Natural killer cell treated with Interleukin-12 subunit alpha and Interleukin-12 subunit beta and Interleukin-15 and Interleukin-18, amount 100 ng/mL, for 72 hours (primary cell): ENCODE results near the gene CDH13. TPM values are rescaled to one million over a fixed set of nuclear protein-coding genes. Genes with fewer than 3 reads are reported as not detected.
A peak's percentile ranks its signal among the peaks of the same experiment; 100 is the strongest.

Source experiments
- ATAC-seq, 2 donors: fragments of 150-1000 bp; cut with Tn5 transposase in 1 of 2; sonication (Bioruptor Pico), chemical (Tn5 transposase) in 1 of 2; 2 replicates each; pipeline ENCODE4 v1.10.0; 2021
- DNase-seq: peaks from one replicate; pipeline ENCODE4 v3.0.0; 2022; ENCODE audit warnings: low spot score
- H3K27ac Mint-ChIP-seq, 2 donors: 1 replicate in 1 of 2; 2 replicates in 1 of 2; pipeline ENCODE4 v1.8.0; 2022; ENCODE audit warnings: mixed read lengths in 2 of 2, mild to moderate bottlenecking in 1 of 2, moderate library complexity in 1 of 2
- H3K27me3 Mint-ChIP-seq, 2 donors: 1 replicate in 1 of 2; 2 replicates in 1 of 2; pipeline ENCODE4 v1.8.0; 2022; ENCODE audit warnings: mixed read lengths in 2 of 2
- H3K36me3 Mint-ChIP-seq: one replicate; pipeline ENCODE4 v1.8.0; 2022; ENCODE audit warnings: mixed read lengths
- H3K4me1 Mint-ChIP-seq, 2 donors: 1 replicate in 1 of 2; 2 replicates in 1 of 2; pipeline ENCODE4 v1.8.0; 2022; ENCODE audit warnings: low read depth in 2 of 2, mixed read lengths in 2 of 2, mild to moderate bottlenecking in 1 of 2
- H3K4me3 Mint-ChIP-seq: one replicate; pipeline ENCODE4 v1.8.0; 2022; ENCODE audit warnings: mixed read lengths
- H3K9me3 Mint-ChIP-seq: 2 replicates; pipeline ENCODE4 v1.8.0; 2022; ENCODE audit warnings: mixed read lengths
- total RNA-seq, 2 donors: library from RNA; stranded (reverse); gene quantifications; one replicate each; pipeline ENCODE4 v1.2.3, GENCODE V29; 2022

The CDH13 gene
- total RNA-seq, 2 donors from 2014 or later, result not detected

DNA sequence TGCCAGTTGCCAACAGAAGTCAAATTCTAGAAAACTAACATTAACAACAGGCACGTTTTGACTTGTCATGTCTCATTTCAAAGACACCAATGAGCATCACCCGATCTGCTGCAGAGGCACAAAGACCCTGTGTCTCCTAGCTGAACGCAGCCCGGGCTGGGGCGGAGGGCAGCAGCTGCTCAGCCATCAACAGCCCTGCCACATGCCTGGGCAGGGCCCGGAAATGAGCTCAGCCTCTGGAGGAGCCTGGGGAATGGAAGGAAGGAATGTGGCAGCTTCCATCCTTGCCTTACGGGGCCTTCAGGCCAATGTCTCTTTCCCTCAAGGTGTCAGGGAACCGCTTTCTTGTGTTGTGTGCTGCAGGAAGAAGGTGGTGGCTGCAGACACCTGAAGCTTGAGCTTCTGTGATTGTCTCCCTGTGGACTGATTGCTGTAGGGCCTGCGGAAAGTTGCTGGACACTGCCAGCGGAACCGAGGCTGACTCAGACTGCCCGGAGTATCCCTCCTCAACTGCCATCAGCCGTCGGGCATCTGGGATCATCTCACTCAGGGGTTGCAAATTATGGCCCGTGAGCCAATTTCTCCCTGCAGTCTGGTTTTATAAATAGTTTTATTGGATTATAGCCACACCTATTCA lies 7.3 kb downstream of the CDH13 start:
- H3K4me3 Mint-ChIP-seq, result no peak overlapping the region
- H3K9me3 Mint-ChIP-seq, result no peaks in the 10 kb centered on the region
- peaks cover 8 to 15% of the 10 kb centered on the region in 2 donors for H3K4me1 Mint-ChIP-seq
- H3K36me3 Mint-ChIP-seq, result no peaks in the 10 kb centered on the region
- DNase-seq, result no peak
- H3K27ac Mint-ChIP-seq, result no peak overlapping the region
- peaks cover 19 to 29% of the 10 kb centered on the region in 2 donors for H3K27me3 Mint-ChIP-seq
- ATAC-seq, result no peak

GRCh38 chr16:82634955-82635610 lies 8.3 kb downstream of the CDH13 start:
- Mint-ChIP-seq H3K4me1 (peaks cover 12 to 20% of the 10 kb centered on the region in 2 donors), H3K4me3 (no peak overlapping the region), H3K9me3 (no peaks in the 10 kb centered on the region), H3K27ac (no peak overlapping the region), H3K36me3 (no peaks in the 10 kb centered on the region), H3K27me3 (peaks cover 14 to 19% of the 10 kb centered on the region in 2 donors)
- DNase-seq (no peak), ATAC-seq (peak in 1 of 2 donors; percentile 30)

DNA sequence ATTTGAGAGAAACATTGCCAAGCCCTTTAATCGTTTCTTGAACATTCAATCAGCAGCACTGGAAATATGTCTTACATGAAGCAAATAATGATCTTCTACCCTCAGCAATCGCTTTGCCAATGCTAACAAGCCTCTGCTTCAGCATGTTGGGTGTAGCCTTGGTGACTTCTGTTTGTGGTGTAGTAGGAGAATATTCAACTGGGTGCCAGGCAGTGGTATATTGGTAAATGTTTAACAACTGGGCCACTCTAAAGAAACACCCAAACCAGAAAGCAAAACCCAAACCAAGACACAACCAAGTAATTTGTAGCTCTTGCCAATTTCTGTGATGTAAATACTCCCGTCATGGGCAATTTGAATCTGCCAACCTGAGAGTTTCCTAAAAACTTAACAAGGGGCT lies 9.7 kb downstream of the CDH13 start:
- H3K9me3 Mint-ChIP-seq, result no peaks in the 10 kb centered on the region
- H3K27ac Mint-ChIP-seq, result no peak overlapping the region
- H3K4me3 Mint-ChIP-seq, result no peak overlapping the region
- no peak for ATAC-seq
- DNase-seq, result no peak
- peaks cover 14 to 26% of the 10 kb centered on the region in 2 donors for H3K4me1 Mint-ChIP-seq
- no peaks in the 10 kb centered on the region for H3K36me3 Mint-ChIP-seq
- H3K27me3 Mint-ChIP-seq, result peaks cover 6 to 8% of the 10 kb centered on the region in 2 donors

DNA sequence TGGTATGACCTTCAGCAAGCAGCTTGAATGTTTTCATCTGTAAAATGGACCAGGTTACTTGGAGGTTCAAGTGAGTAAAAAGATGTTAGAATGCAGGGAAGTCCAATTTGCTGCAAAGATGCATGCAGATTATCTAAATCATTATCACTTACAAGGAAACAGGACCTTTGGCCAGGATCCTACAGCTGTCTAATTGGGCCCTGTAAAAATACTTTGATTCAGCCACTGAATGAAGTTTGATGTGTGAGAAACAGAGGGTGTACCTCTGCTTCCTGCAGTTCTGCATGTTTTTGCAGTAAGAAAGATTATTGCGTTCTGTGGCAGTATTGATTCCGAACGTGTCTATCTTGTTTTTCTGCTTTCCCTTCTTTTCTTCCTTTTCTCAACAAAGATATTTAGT lies 10.2 kb downstream of the CDH13 start:
- no peak for ATAC-seq
- no peak for DNase-seq
- Mint-ChIP-seq H3K4me3 (no peak overlapping the region), H3K9me3 (no peaks in the 10 kb centered on the region), H3K27me3 (peaks cover 5 to 10% of the 10 kb centered on the region in 2 donors), H3K4me1 (peaks cover 17 to 30% of the 10 kb centered on the region in 2 donors), H3K36me3 (no peaks in the 10 kb centered on the region), H3K27ac (no peak overlapping the region)

DNA sequence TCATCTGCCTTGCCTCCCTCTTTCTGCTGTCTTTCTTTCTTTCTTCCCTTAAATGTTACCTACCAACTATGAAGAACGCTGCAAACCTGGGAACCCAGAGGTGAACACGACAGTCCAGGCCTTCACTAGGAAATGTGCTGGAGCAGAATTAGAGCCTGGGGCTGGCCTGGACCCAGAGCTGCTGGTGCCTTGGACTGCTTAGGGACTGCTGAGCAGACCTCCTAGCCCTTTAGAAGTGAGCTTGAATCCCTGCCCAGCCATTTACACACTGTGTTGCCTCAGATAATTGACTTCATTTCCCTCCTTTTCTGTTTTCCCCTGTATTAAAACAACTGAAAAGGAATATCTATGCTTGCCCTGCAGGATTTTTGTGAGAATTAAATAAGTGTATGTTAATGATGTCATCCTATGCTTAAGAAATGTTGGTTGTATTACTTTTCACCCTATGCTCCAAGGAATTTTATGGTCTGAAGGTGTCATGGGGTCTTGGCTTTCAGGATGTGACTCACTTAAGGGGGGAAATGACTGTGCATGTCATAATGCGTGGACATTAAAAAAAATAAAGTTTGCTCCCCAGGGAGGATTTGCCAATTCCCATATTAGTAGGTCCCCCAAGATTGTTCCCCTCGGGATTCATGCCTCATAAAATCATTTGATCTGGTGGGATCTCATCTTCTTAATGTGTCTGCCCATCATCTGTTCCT lies 11.5 kb downstream of the CDH13 start:
- ATAC-seq (no peak), DNase-seq (no peak)
- Mint-ChIP-seq H3K27ac (no peak overlapping the region), H3K4me3 (no peak overlapping the region), H3K4me1 (peaks cover 19 to 30% of the 10 kb centered on the region in 2 donors), H3K36me3 (no peaks in the 10 kb centered on the region), H3K27me3 (peaks cover 0 to 8% of the 10 kb centered on the region in 2 donors), H3K9me3 (no peaks in the 10 kb centered on the region)

- Mint-ChIP-seq H3K27ac (no peak overlapping the region), H3K27me3 (peaks cover 0 to 8% of the 10 kb centered on the region in 2 donors)
Measured at GRCh38 chr16:82639263-82639662, 12.5 kb downstream of the CDH13 start.

GRCh38 chr16:82639666-82640336 lies 13.0 kb downstream of the CDH13 start:
- ATAC-seq (peak; percentile 56 to 66), DNase-seq (no peak)
- Mint-ChIP-seq H3K36me3 (no peaks in the 10 kb centered on the region), H3K4me1 (peaks cover 18 to 27% of the 10 kb centered on the region in 2 donors), H3K27ac (no peak overlapping the region), H3K4me3 (no peak overlapping the region), H3K9me3 (no peaks in the 10 kb centered on the region), H3K27me3 (peaks cover 0 to 7% of the 10 kb centered on the region in 2 donors)

More at GRCh38 chr16:82639263-82639662, 12.5 kb downstream of the CDH13 start:
- DNase-seq, result no peak
- Mint-ChIP-seq H3K36me3 (no peaks in the 10 kb centered on the region), H3K9me3 (no peaks in the 10 kb centered on the region), H3K4me1 (peaks cover 19 to 30% of the 10 kb centered on the region in 2 donors), H3K4me3 (no peak overlapping the region)
- no peak for ATAC-seq

DNA sequence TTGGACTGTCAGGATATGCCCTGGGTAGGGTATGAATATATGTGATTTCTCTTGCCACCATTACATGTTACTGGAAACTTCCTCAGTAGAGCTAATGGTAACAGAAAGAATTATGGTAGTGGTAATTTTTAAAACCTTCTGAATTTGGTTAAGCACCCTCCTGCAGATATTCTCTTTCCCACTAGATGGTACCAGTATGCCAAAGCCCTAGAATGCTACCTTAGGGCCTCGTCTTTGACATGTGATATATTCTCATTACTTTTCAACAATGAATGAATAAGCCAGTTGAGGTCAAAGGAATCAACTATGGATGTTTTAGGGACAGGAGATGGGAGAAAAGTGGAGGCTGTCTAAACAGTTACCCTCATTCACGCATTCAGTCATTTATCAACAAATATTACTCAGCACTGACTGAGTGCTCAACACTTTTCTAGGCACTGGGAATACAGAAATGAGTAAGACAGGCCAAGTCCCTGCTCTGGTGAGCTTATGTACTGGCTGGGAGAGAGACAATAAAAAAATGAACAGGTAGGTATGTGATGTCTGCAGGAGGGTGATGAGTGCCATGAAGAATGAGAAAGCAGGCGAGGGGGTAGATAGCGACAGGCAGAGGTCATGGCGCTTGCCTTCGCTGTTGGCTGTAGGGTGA lies 14.7 kb downstream of the CDH13 start:
- DNase-seq, result no peak
- Mint-ChIP-seq H3K4me3 (peak overlapping the region; percentile 11), H3K27ac (peak overlapping the region; percentile 26 to 46)

GRCh38 chr16:82643136-82643535 lies 16.4 kb downstream of the CDH13 start:
- Mint-ChIP-seq H3K4me3 (no peak overlapping the region), H3K9me3 (no peaks in the 10 kb centered on the region), H3K4me1 (peaks cover 11 to 18% of the 10 kb centered on the region in 2 donors), H3K27ac (no peak overlapping the region), H3K27me3 (peaks cover 0 to 13% of the 10 kb centered on the region in 2 donors), H3K36me3 (no peaks in the 10 kb centered on the region)
- no peak for ATAC-seq
- no peak for DNase-seq

More for the DNA sequence above, 14.7 kb downstream of the CDH13 start:
- no peaks in the 10 kb centered on the region for H3K36me3 Mint-ChIP-seq
- ATAC-seq, result peak; percentile 43 to 77
- H3K27me3 Mint-ChIP-seq, result peaks cover 0 to 9% of the 10 kb centered on the region in 2 donors
- H3K9me3 Mint-ChIP-seq, result no peaks in the 10 kb centered on the region
- peaks cover 11 to 20% of the 10 kb centered on the region in 2 donors for H3K4me1 Mint-ChIP-seq

DNA sequence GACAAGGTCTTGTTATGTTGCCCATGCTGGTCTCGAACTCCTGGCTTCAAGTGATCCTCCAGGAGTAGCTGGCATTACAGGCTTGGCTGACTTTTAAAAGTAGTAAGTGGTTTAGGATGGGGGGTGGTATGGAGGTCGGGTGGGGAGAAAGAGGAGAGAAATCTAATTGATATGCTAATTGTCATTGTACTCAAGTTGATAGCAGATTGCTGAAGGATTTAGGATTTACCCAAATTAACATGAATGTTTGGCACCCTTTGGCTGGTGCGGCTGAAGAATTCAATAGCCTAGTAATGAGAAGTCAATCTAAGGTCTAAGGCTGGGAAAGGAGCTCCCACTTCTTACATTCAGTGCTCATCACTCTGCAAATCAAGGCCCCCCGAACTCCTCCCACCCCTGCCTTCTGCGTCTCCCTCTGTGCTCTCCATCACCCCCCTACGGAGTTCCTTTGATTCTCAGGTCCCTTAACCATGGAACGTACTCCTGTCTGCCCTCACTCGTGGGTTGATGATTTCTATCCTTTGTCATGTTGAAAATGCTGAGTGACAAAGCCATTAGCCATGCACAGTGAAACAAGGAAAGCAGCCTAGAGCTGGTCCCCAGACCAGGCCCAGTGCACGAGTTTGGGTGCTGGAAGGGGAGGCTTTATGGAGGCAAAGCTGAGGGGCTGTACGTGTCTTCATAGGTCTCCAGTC lies 17.3 kb downstream of the CDH13 start:
- ATAC-seq (no peak), DNase-seq (no peak)
- H3K27ac Mint-ChIP-seq, result no peak overlapping the region
- H3K4me1 Mint-ChIP-seq, result peaks cover 11 to 21% of the 10 kb centered on the region in 2 donors
- H3K27me3 Mint-ChIP-seq, result peaks cover 7 to 14% of the 10 kb centered on the region in 2 donors
- H3K36me3 Mint-ChIP-seq, result no peaks in the 10 kb centered on the region
- peaks cover 1% of the 10 kb centered on the region for H3K9me3 Mint-ChIP-seq
- no peak overlapping the region for H3K4me3 Mint-ChIP-seq

- ATAC-seq (no peak), DNase-seq (no peak)
- peaks cover 11 to 14% of the 10 kb centered on the region in 2 donors for H3K27me3 Mint-ChIP-seq
- H3K4me1 Mint-ChIP-seq, result peaks cover 5 to 15% of the 10 kb centered on the region in 2 donors
- H3K4me3 Mint-ChIP-seq, result no peak overlapping the region
- no peak overlapping the region for H3K27ac Mint-ChIP-seq
- peaks cover 3% of the 10 kb centered on the region for H3K9me3 Mint-ChIP-seq
- H3K36me3 Mint-ChIP-seq, result no peaks in the 10 kb centered on the region
Measured at GRCh38 chr16:82646504-82646903, 19.7 kb downstream of the CDH13 start.

- H3K4me1 Mint-ChIP-seq, result peaks cover 10 to 43% of the 10 kb centered on the region in 2 donors
Measured at GRCh38 chr16:82649766-82650165, 23.0 kb downstream of the CDH13 start.

DNA sequence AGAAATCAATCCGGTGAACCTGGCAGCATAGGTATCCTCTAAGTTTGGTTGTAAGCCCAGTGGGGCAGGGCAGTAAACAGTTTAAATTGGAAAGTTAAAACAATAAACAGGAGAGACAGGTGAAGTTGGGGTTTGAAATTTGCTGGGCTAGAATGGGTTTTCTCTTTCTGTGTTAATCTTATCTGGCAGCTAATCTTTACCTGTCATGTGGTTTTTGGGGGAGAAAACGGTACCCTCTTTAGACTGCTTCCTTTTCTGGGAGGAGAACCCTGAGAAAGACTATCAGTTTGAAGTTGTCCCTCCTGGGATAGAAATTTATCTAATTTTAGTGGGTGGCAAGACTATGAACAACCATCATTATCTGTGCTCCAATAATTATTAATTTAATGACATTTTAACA lies 24.0 kb downstream of the CDH13 start:
- Mint-ChIP-seq H3K9me3 (peaks cover 3% of the 10 kb centered on the region), H3K36me3 (no peaks in the 10 kb centered on the region), H3K27ac (no peak overlapping the region), H3K4me3 (no peak overlapping the region), H3K27me3 (peaks cover 10 to 11% of the 10 kb centered on the region in 2 donors), H3K4me1 (peaks cover 17 to 52% of the 10 kb centered on the region in 2 donors)
- no peak for DNase-seq
- ATAC-seq, result no peak

More at GRCh38 chr16:82649766-82650165, 23.0 kb downstream of the CDH13 start:
- peaks cover 11 to 12% of the 10 kb centered on the region in 2 donors for H3K27me3 Mint-ChIP-seq
- no peak overlapping the region for H3K27ac Mint-ChIP-seq
- H3K4me3 Mint-ChIP-seq, result no peak overlapping the region
- DNase-seq (no peak), ATAC-seq (no peak)
- no peaks in the 10 kb centered on the region for H3K36me3 Mint-ChIP-seq
- H3K9me3 Mint-ChIP-seq, result peaks cover 3% of the 10 kb centered on the region
